Activated T-cell treated with anti-CD3 and anti-CD28 coated beads, Interleukin-2, amount 50 U/mL, for 4 hours (primary cell): ENCODE measurements around the gene IFIT2. TPM values are rescaled to one million over a fixed set of nuclear protein-coding genes. Genes with fewer than 3 reads are reported as not detected.
"Not testable (repeated sequence)": the region's sequence is repeated elsewhere in the genome, so short reads cannot be mapped to it uniquely, and the experiment has no call there.

Experiments used
- ATAC-seq, 2 donors: fragments of 200-7000 bp; cut with Tn5 transposase; one replicate each; pipeline ENCODE4 v1.10.0; 2021
- DNase-seq: peaks from one replicate; pipeline ENCODE4 v3.0.0-alpha.2; 2020
- H3K27me3 Mint-ChIP-seq: one replicate; pipeline ENCODE4 v1.8.0; 2021; ENCODE audit warnings: low read depth, mixed read lengths
- H3K36me3 Mint-ChIP-seq: one replicate; pipeline ENCODE4 v1.8.0; 2022; ENCODE audit warnings: mixed read lengths; ENCODE audit not compliant: insufficient read depth
- H3K4me1 Mint-ChIP-seq: one replicate; pipeline ENCODE4 v1.8.0; 2021; ENCODE audit warnings: low read depth, mixed read lengths
- H3K4me3 Mint-ChIP-seq: one replicate; pipeline ENCODE4 v1.8.0; 2021; ENCODE audit warnings: mild to moderate bottlenecking, moderate library complexity, mixed read lengths
- H3K9me3 Mint-ChIP-seq: one replicate; pipeline ENCODE4 v1.8.0; 2021; ENCODE audit warnings: mixed read lengths
- total RNA-seq, 3 donors: library from RNA; stranded (reverse); gene quantifications; one replicate each; pipeline ENCODE4 v1.2.1, GENCODE V29; 2021

The IFIT2 gene
- total RNA-seq, 3 donors from 2014 or later = 0.87 to 1.7 (median 1.5) TPM

DNA sequence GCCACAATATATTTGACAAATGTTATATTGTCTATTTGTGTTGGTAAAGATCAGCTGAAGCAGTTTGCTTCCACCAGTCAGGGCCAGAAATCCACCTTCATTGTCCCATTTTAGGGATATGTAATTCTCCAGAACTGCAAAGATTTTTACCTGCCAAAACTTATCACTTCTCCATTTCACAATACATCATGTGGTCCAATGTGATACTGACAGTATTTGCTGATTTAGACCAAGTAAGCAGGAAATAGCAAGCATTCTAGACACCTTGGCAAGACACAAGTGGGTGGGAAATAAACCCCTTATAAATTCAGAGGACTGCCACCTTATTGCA is 31.7 kb upstream of the IFIT2 start:
- DNase-seq = no peak
- Mint-ChIP-seq H3K4me3 (no peak overlapping the region), H3K36me3 (no peaks in the 10 kb centered on the region), H3K4me1 (no peaks in the 10 kb centered on the region), H3K9me3 (no peaks in the 10 kb centered on the region), H3K27me3 (no peaks in the 10 kb centered on the region)
- no peak for ATAC-seq

DNA sequence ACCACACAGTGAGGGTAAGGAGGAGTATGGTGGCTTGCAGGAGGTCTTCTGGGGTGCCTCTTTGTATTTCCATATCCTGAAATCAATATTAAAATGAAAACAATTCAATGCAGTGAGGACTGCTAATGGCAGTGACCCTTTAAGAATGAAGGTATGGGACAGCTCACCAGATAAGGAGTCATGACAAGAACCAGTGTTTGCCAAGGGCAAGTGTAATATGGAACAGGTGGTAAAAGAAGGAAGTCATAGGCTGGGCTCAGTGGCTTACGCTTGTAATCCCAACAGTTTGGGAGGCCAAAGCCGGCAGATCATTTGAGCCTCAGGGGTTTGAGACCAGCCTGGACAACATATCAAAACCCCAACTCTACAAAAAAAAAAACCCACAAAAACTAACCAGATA is 30.3 kb upstream of the IFIT2 start:
- Mint-ChIP-seq H3K4me1 (no peaks in the 10 kb centered on the region), H3K27me3 (no peaks in the 10 kb centered on the region), H3K4me3 (no peak overlapping the region), H3K36me3 (no peaks in the 10 kb centered on the region), H3K9me3 (no peaks in the 10 kb centered on the region)
- no peak for DNase-seq
- ATAC-seq = no peak

DNA sequence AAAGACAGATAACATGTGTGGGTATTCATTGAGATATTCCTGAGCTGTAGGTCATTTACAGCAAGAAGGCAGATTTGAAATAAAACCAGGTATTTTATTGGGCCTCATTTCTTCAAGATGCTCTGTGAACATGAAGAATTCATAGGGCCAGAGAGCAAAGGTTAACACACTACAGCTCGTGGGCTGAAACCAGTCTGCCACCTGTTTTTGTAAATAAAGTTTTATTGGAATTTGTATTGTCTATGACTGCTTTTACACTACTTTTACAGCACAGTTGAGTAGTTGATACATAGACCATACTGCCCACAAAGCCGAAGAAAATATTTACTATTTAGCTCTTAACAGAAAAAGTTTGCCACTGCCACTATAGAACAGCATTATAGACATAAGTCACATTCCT is 28.2 kb upstream of the IFIT2 start:
- no peaks in the 10 kb centered on the region for H3K36me3 Mint-ChIP-seq
- no peaks in the 10 kb centered on the region for H3K4me1 Mint-ChIP-seq
- no peaks in the 10 kb centered on the region for H3K27me3 Mint-ChIP-seq
- no peaks in the 10 kb centered on the region for H3K9me3 Mint-ChIP-seq
- no peak for DNase-seq
- no peak overlapping the region for H3K4me3 Mint-ChIP-seq
- no peak for ATAC-seq

DNA sequence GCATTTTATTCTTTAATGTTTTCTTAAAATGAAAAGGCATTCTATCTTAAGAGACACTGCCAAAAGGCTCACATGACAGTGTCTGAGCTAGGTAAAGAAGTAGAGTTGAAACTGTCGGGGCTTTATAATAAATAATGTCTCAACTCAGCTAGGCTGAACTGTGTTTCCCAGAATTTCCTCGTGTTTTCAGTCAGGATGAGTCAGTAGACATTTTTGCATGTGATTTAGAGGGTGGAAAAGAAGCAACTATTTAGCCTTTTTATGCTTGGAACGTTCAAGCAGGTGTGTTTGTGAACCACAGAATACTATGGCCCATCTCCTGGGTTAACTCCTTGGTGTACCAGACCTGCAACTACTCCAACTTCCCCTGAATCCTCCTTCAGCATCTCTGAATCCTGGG is 26.9 kb upstream of the IFIT2 start:
- Mint-ChIP-seq H3K4me3 (no peak overlapping the region), H3K4me1 (no peaks in the 10 kb centered on the region)

DNA sequence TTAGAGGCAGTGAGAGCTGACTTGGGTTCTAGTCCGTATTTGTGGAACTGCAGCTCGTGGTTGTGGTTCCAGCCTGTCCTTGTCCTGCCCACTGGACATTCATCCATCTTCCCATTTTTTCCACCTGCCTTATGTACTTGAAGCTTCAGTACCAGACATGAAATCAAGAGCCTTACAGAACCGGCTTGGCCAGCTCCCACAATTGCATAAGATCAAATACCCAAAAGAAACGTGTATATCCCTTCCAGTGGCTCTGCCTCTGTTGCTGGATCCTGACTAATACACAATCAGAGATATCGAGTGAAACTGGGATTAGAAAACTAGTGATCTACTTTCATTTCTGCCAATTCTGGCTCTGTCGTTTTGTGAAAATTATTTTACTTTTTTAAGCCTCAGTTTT is 26.5 kb upstream of the IFIT2 start:
- Mint-ChIP-seq H3K4me3 (no peak overlapping the region), H3K9me3 (no peaks in the 10 kb centered on the region), H3K4me1 (no peaks in the 10 kb centered on the region), H3K36me3 (no peaks in the 10 kb centered on the region), H3K27me3 (no peaks in the 10 kb centered on the region)
- no peak for DNase-seq
- ATAC-seq = no peak

More for the DNA sequence above, 26.9 kb upstream of the IFIT2 start:
- no peaks in the 10 kb centered on the region for H3K27me3 Mint-ChIP-seq
- no peaks in the 10 kb centered on the region for H3K36me3 Mint-ChIP-seq
- DNase-seq (no peak), ATAC-seq (no peak)
- H3K9me3 Mint-ChIP-seq = no peaks in the 10 kb centered on the region

DNA sequence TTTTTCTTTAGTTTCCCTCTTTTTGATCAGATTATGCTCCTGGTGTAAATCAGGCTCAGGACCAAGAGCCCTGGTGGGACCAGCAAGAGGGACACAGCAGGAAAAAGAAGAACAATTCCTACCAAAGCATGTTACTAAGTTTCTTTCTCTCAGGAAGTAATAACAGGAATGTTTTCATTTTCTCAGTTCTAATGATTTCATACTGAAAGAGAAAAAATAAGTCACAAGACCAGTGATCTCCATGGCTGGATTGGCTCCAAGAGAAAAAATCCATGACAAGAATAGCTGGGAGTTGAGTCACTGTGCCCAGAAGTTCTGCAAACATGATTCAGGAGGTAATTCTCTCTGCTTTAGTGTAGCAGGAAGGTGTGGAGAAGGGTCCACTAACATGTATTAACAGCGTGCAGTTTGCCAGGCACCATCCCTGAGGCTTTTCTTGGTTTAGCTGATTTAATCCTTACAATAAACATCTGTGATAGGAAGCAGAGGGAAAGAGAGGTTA is 23.8 kb upstream of the IFIT2 start:
- Mint-ChIP-seq H3K4me3 (no peak overlapping the region), H3K9me3 (no peaks in the 10 kb centered on the region), H3K27me3 (no peaks in the 10 kb centered on the region), H3K4me1 (no peaks in the 10 kb centered on the region), H3K36me3 (no peaks in the 10 kb centered on the region)
- no peak for DNase-seq
- no peak for ATAC-seq

DNA sequence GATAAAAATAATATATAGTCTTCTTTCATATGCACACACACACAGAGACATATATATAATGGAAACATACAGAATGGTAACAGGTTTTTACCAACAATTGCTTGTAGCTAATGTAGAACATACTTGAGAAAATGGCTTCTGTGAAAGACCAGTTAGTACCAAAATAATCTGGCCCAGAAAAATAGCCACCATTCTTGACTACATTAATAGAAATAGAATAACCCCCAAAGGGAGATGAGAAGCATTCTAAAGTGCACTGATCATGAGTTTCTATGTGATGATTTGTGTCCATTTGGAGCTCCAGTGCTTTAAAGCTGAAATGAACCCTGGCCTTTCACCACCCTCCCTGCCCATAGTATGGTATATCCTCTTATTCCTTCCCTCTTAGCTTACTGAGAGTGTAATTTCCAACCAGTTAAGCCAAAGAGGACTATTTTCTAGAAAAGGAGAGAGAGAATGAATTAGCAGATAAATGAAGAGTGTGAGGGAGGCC is 22.9 kb upstream of the IFIT2 start:
- no peak for ATAC-seq
- Mint-ChIP-seq H3K36me3 (no peaks in the 10 kb centered on the region), H3K27me3 (no peaks in the 10 kb centered on the region), H3K4me3 (no peak overlapping the region), H3K4me1 (no peaks in the 10 kb centered on the region), H3K9me3 (no peaks in the 10 kb centered on the region)
- DNase-seq = no peak

DNA sequence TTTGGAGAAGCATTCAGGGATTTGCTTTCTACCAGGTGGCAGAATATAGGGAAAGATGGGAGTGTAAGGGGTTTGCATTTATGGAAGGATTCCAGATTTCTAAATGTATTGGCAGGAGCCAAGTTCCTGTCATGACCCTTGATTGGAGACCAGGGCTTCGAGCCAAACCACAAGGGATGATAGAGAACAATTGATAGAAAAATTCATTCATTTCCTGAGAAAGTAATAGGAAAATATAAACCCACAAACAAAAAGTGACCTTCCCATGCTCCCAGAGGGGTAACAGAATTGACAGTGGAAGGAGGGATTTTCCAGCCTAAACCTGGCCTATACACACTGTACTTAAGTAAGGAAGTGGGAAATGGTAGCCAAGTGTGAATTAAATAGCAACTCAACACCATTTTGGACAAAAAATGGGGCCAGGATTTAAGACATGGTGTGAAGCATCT is 22.4 kb upstream of the IFIT2 start:
- Mint-ChIP-seq H3K9me3 (no peaks in the 10 kb centered on the region), H3K27me3 (no peaks in the 10 kb centered on the region), H3K36me3 (no peaks in the 10 kb centered on the region), H3K4me1 (no peaks in the 10 kb centered on the region), H3K4me3 (no peak overlapping the region)
- no peak for DNase-seq
- no peak for ATAC-seq

DNA sequence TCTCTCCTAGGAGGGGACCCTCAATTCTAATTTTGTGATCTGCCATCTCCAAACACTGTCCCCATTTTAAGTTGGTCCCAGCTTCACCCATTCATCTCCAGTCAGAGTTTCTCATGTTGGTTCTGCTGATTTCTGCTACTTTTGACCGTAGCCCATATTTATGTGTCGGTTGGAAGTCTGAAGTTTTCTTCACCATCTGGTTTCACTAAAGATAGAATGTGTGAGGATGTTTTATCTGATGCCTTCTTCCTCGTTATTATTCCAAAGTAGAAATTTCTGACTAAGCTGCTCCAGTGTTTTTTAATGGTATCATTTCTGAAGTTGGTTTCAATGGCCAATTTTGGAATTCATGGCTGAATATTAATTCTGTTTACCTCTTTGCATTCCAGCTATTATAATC is 21.3 kb upstream of the IFIT2 start:
- H3K9me3 Mint-ChIP-seq = no peaks in the 10 kb centered on the region
- H3K4me3 Mint-ChIP-seq = no peak overlapping the region
- no peaks in the 10 kb centered on the region for H3K4me1 Mint-ChIP-seq
- ATAC-seq (no peak), DNase-seq (no peak)
- H3K27me3 Mint-ChIP-seq = no peaks in the 10 kb centered on the region
- H3K36me3 Mint-ChIP-seq = no peaks in the 10 kb centered on the region

DNA sequence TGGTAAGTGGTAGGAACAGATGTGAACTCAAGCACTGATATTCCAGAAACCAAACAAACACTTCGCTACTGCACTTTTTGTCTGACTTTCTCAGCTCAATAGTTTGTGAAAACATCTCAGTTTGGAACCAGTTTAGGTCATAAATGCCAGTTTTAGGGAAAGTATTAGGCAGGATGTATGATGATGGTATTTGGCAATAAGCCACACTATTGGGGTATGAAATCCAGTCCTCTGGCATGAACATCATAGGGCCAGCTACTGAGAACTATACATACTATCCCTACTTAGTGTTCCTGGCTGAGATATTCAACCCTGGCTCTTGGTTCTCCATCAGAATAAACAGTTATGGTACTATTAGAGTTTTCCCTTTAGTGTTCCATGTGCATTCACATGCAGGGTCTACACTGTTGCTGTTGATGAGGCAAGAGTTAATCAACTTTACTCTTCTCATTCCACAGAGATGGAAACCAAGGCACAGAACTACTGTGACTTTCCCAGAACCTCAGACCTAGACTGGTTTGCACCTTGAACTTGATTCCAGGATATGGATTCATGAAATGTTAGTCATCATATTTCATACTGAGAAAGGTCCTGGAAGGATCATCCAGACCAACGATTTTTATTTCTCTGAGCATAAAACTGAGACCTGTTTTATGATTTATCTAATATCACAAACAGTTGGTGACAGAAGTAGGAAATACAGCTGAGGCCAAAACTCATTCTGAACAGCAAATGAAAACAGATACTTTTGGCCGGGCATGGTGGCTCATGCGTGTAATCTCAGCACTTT is 20.0 kb upstream of the IFIT2 start:
- DNase-seq (no peak), ATAC-seq (no peak)
- no peak overlapping the region for H3K4me3 Mint-ChIP-seq
- H3K4me1 Mint-ChIP-seq = no peaks in the 10 kb centered on the region
- no peaks in the 10 kb centered on the region for H3K9me3 Mint-ChIP-seq
- H3K36me3 Mint-ChIP-seq = no peaks in the 10 kb centered on the region
- H3K27me3 Mint-ChIP-seq = no peaks in the 10 kb centered on the region

DNA sequence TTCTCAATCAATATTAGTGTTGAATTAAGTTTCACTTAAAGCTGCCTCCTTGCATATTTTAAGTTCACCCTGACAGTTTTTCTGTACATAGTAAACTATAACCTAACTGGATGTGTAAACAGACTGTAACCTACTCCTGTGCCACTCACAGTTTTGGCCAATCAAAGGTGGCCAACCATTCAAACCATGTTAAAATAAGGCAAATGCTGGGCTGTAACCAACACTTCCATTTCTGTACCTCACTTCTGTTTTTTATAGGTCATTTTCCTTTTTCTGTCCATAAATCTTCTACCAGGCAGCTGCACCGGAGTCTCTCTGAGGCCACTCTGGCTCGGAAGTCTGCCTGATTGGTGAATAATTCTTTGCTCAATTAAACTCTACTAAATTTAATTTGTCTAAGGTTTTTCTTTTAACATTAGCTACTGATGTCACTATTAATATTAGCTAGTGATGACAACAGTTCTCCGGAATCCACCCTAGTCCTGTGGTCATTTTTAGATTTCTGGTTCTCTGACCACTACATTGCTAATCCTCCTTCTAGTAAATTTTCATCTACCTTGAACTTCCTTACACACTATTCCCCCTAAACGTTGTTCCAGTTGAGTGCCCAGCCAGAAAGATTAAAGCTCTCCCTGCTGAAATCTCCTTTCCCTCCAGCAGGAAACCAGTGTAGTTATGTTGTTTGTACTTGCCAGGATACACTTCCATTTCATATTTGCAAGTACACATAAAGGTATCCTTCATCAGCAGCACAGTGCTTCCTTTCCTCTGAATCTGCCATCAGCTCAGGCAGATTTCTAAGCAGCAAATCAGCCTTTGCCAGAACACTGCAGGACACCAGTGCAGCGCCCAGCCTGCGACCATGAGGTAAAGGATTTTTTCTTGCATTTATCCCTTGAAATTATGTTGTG is 18.6 kb upstream of the IFIT2 start:
- no peaks in the 10 kb centered on the region for H3K9me3 Mint-ChIP-seq
- DNase-seq (no peak), ATAC-seq (no peak)
- H3K36me3 Mint-ChIP-seq = no peaks in the 10 kb centered on the region
- H3K27me3 Mint-ChIP-seq = no peaks in the 10 kb centered on the region
- no peak overlapping the region for H3K4me3 Mint-ChIP-seq
- no peaks in the 10 kb centered on the region for H3K4me1 Mint-ChIP-seq

DNA sequence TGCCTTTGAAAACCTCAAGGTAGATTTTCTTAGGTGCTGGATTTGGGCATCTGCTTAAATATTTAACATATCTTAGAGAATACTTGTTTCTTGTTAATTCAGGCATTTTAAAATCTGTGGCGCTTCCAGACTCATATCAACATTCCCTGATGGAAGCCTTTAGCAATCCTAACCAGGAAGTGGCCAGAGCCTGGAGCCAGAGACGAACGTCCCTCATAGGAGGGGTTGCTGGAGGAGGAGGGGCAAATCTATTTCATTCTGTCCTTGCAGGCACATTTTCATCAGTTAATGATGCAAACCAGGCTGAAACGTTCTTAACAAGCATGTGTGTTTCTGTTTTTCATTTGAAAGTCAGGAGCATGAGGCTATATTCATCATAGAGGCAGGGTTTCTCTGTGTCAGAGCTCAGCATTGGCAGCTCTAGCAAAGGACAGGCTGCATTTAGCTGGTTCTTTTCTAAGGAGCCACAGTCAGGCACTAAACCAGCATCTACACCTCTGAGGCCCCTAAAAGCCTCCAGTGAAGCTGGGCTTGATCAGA is 17.8 kb upstream of the IFIT2 start:
- DNase-seq = no peak
- H3K36me3 Mint-ChIP-seq = no peaks in the 10 kb centered on the region
- H3K27me3 Mint-ChIP-seq = no peaks in the 10 kb centered on the region
- no peaks in the 10 kb centered on the region for H3K9me3 Mint-ChIP-seq
- H3K4me3 Mint-ChIP-seq = no peak overlapping the region
- ATAC-seq = no peak
- H3K4me1 Mint-ChIP-seq = no peaks in the 10 kb centered on the region

DNA sequence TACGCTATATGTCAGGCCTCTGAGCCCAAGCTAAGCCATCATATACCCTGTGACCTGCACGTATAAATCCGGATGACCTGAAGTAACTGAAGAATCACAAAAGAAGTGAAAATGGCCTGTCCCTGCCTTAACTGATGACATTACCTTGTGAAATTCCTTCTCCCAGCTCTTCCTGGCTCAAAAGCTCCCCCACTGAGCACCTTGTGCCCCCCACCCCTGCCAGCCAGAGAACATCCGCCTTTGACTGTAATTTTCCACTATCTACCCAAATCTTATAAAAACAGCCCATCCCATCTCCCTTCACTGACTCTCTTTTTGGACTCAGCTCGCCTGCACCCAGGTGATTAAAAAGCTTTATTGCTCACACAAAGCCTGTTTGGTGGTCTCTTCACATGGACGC is 17.1 kb upstream of the IFIT2 start:
- DNase-seq, H3K9me3 Mint-ChIP-seq, H3K27me3 Mint-ChIP-seq, H3K4me3 Mint-ChIP-seq, H3K36me3 Mint-ChIP-seq, ATAC-seq, H3K4me1 Mint-ChIP-seq: not testable (repeated sequence)

DNA sequence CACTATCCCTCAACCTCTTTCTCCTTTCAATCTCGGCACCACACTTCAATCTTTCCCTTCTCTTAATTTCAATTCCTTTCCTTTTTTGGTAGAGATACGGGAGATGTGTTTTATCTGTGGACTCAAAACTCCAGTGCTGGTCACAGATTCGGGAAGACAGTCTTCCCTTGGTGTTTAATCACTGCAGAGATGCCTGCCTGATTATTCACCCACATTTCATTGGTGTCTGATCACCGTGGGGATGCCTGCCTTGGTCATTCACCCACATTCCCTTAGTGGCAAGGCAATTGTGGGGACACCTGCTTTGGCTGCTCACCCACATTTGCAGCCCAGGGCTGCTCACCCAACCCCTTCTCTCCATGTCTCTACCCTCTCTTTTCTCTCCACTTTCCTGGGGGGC is 16.5 kb upstream of the IFIT2 start:
- DNase-seq, ATAC-seq, H3K9me3 Mint-ChIP-seq, H3K4me3 Mint-ChIP-seq, H3K4me1 Mint-ChIP-seq, H3K36me3 Mint-ChIP-seq, H3K27me3 Mint-ChIP-seq: not testable (repeated sequence)
